HCT116 (cell line): Measurements from ENCODE around the gene ZDHHC4. TPM values are rescaled to one million over a fixed set of nuclear protein-coding genes. Genes with fewer than 3 reads are reported as not detected.

Experiments used
- ATAC-seq: fragments of 200-7000 bp; cut with Tn5 transposase; 2 replicates; pipeline ENCODE4 v1.9.1; 2020; ENCODE audit warnings: mild to moderate bottlenecking, moderate library complexity
- BruUV-seq: library from RNA; stranded (reverse); fragments of 400-500 nt; replicated peaks from 2 replicates; lab custom pipeline; 2021; lab: Mats Ljungman, UMichigan
- CTCF ChIA-PET: fragments of 300-600 bp; sonication (Branson Sonifier 250); formaldehyde crosslinking; loops from one replicate; lab custom pipeline; 2021; ENCODE audit warnings: antibody characterized with exemption; lab: Charles Lee
- POLR2A ChIA-PET: fragments of 300-600, 350-600 bp; sonication (Branson Sonifier 250); formaldehyde crosslinking; loops from one replicate; lab custom pipeline; 2021; ENCODE audit warnings: antibody characterized with exemption; lab: Charles Lee
- RAD21 ChIA-PET, 2 experiments: fragments of 300-600 bp; sonication (Branson Sonifier 250); formaldehyde crosslinking; loops; one replicate each; lab custom pipeline; 2023; ENCODE audit warnings: low total read pairs in 2 of 2; ENCODE audit not compliant: uncharacterized antibody in 2 of 2, unreplicated experiment in 2 of 2, low non-redundant PET in 1 of 2; lab: Charles Lee
- DNase-seq: peaks from one replicate; pipeline ENCODE4 v3.0.0-alpha.2; 2010; ENCODE audit warnings: low read depth, low spot score
- H2AFZ ChIP-seq: fragments of 200-600 bp; shearing (Covaris generic), sonication (generic); 2 replicates; pipeline ENCODE4 v1.6.1; 2017; ENCODE audit warnings: low read depth, mixed run types, mixed read lengths, antibody characterized with exemption, low read length; ENCODE audit not compliant: poor library complexity, severe bottlenecking
- H3K27ac ChIP-seq: 2 replicates; pipeline ENCODE4 v1.5.1; 2012; ENCODE audit warnings: low read depth, low read length
- H3K27me3 ChIP-seq: fragments of 200-600 bp; sonication (generic); 2 replicates; pipeline ENCODE4 v1.6.1; 2016; ENCODE audit warnings: mixed run types, low read length, mixed read lengths; ENCODE audit not compliant: insufficient read depth
- H3K36me3 ChIP-seq, 2 experiments: fragments of 200-500 bp in 1 of 2; fragments of 200-600 bp in 1 of 2; sonication (Bioruptor generic) in 1 of 2; sonication (generic) in 1 of 2; 2 replicates each; pipeline versions ENCODE4 v1.5.1 to v1.6.1; 2014 to 2016; ENCODE audit warnings: low read length in 2 of 2, inconsistent platforms in 1 of 2, mixed read lengths in 1 of 2, mixed run types in 1 of 2; ENCODE audit not compliant: insufficient read depth in 2 of 2, control insufficient read depth in 1 of 2
- H3K4me1 ChIP-seq, 2 experiments: fragments of 200-600 bp in 1 of 2; sonication (generic) in 1 of 2; 2 replicates each; pipeline versions ENCODE4 v1.5.1 to v1.6.1; 2012 to 2017; ENCODE audit warnings: low read length in 2 of 2, inconsistent platforms in 1 of 2, mild to moderate bottlenecking in 1 of 2, mixed read lengths in 1 of 2, mixed run types in 1 of 2, moderate library complexity in 1 of 2; ENCODE audit not compliant: insufficient read depth in 2 of 2, control insufficient read depth in 1 of 2
- H3K4me2 ChIP-seq: fragments of 200-600 bp; sonication (generic); 2 replicates; pipeline ENCODE4 v1.6.1; 2017; ENCODE audit warnings: mixed run types, low read length, mixed read lengths
- H3K4me3 ChIP-seq, 2 experiments: fragments of 200-600 bp in 1 of 2; sonication (generic) in 1 of 2; replicated peaks in 1 of 2; 2 replicates each; pipeline ENCODE4 v1.5.1; 2011 to 2016; ENCODE audit warnings: low read length in 2 of 2, control low read depth in 1 of 2, low read depth in 1 of 2, mild to moderate bottlenecking in 1 of 2, mixed read lengths in 1 of 2, mixed run types in 1 of 2
- H3K79me2 ChIP-seq: fragments of 200-600 bp; sonication (generic); 2 replicates; pipeline ENCODE4 v1.6.1; 2017; ENCODE audit warnings: mild to moderate bottlenecking, mixed run types, low read length, moderate library complexity, mixed read lengths; ENCODE audit not compliant: insufficient read depth
- H3K9ac ChIP-seq: fragments of 200-600 bp; sonication (generic); 2 replicates; pipeline ENCODE4 v1.6.1; 2016; ENCODE audit warnings: low read length, mixed read lengths
- H3K9me2 ChIP-seq: fragments of 200-600 bp; sonication (generic), shearing (Covaris generic); 2 replicates; pipeline ENCODE4 v1.6.1; 2017; ENCODE audit warnings: mixed run types, mild to moderate bottlenecking, moderate library complexity; ENCODE audit not compliant: insufficient read depth
- H3K9me3 ChIP-seq, 2 experiments: fragments of 200-500 bp in 1 of 2; fragments of 200-600 bp in 1 of 2; sonication (Bioruptor generic) in 1 of 2; sonication (generic) in 1 of 2; 2 replicates each; pipeline ENCODE4 v1.6.1; 2014 to 2017; ENCODE audit warnings: low read length in 2 of 2, mixed read lengths in 2 of 2, inconsistent platforms in 1 of 2, low read depth in 1 of 2, mild to moderate bottlenecking in 1 of 2, mixed run types in 1 of 2, moderate library complexity in 1 of 2; ENCODE audit not compliant: control insufficient read depth in 1 of 2, insufficient read depth in 1 of 2
- H4K20me1 ChIP-seq: fragments of 200-600 bp; sonication (generic), shearing (Covaris generic); 2 replicates; pipeline ENCODE4 v1.6.1; 2017; ENCODE audit warnings: mixed run types, mild to moderate bottlenecking, moderate library complexity; ENCODE audit not compliant: insufficient read depth
- CBX3 ChIP-seq: IDR thresholded peaks from 2 replicates; pipeline ENCODE4 v1.6.1; 2012; ENCODE audit warnings: low read depth
- CEBPB ChIP-seq: IDR thresholded peaks from 2 replicates; pipeline ENCODE4 v1.6.1; 2012; ENCODE audit warnings: low read depth
- CTCF ChIP-seq, 3 experiments: fragments of 200-600 bp in 1 of 3; sonication (generic) in 1 of 3; IDR thresholded peaks in 2 of 3; conservative IDR thresholded peaks in 1 of 3; 2 replicates each; pipeline ENCODE4 v1.5.1; 2012 to 2017; ENCODE audit warnings: low read depth in 2 of 3, low read length in 2 of 3, antibody characterized with exemption in 1 of 3, borderline replicate concordance in 1 of 3, control low read depth in 1 of 3, mild to moderate bottlenecking in 1 of 3, mixed read lengths in 1 of 3, mixed run types in 1 of 3, moderate library complexity in 1 of 3; ENCODE audit not compliant: insufficient read depth in 1 of 3
- POLR2AphosphoS5 ChIP-seq: IDR thresholded peaks from 2 replicates; pipeline ENCODE4 v1.6.1; 2011; ENCODE audit warnings: mild to moderate bottlenecking, low read depth, low read length, moderate library complexity
- REST ChIP-seq: IDR thresholded peaks from 2 replicates; pipeline ENCODE4 v1.6.1; 2012; ENCODE audit warnings: low read depth
- SIN3A ChIP-seq: IDR thresholded peaks from 2 replicates; pipeline ENCODE4 v1.6.1; 2012; ENCODE audit warnings: low read depth
- SP1 ChIP-seq: IDR thresholded peaks from 2 replicates; pipeline ENCODE4 v1.6.1; 2012; ENCODE audit warnings: low read depth
- TCF7L2 ChIP-seq: IDR thresholded peaks from 2 replicates; pipeline ENCODE4 v1.7.0; 2011; ENCODE audit warnings: borderline replicate concordance, inconsistent platforms; ENCODE audit not compliant: insufficient read depth, insufficient read length; ENCODE audit errors: extremely low read depth
- YY1 ChIP-seq: IDR thresholded peaks from 2 replicates; pipeline ENCODE4 v1.6.1; 2011; ENCODE audit warnings: low read length, low read depth, moderate library complexity, mild to moderate bottlenecking; ENCODE audit not compliant: insufficient replicate concordance; ENCODE audit errors: extremely low read depth
- intact Hi-C: fragments of 100-400 bp; cut with micrococcal nuclease; formaldehyde crosslinking; loops from 2 replicates; pipeline ENCODE4 v1.10.0; 2022
- total RNA-seq: library from RNA; stranded (reverse); gene quantifications from one replicate; pipeline ENCODE4 v1.2.1, GENCODE V29; 2021; ENCODE audit not compliant: unreplicated experiment

Gene ZDHHC4
- total RNA-seq, 1 experiment from 2014 or later = 59.3 TPM

GRCh38 chr7:6589829-6590644, 12.8 kb downstream of the ZDHHC4 start, which contains the start of gene INTS15 (continued):
- TF ChIP-seq REST (no peak), YY1 (peak; percentile 84)

GRCh38 chr7:6590645-6591110, 13.4 kb downstream of the ZDHHC4 start:
- Histone ChIP-seq H2AFZ (no peak overlapping the region), H3K36me3 (peaks cover 13 to 21% of the 10 kb centered on the region in 2 experiments; a peak in 3 of 4 replicates), H3K27me3 (no peaks in the 10 kb centered on the region), H3K4me3 (peak overlapping the region; percentile 82 to 86), H3K9me3 (no peaks in the 10 kb centered on the region), H3K9me2 (no peaks in the 10 kb centered on the region), H3K27ac (peak overlapping the region; percentile 84), H3K79me2 (peaks cover 18% of the 10 kb centered on the region; the same call in 1 of the 2 replicates), H3K4me1 (peaks cover 9 to 17% of the 10 kb centered on the region in 2 experiments), H4K20me1 (no peaks in the 10 kb centered on the region), H3K9ac (peak overlapping the region; percentile 68), H3K4me2 (peak overlapping the region; percentile 85)
- BruUV-seq = TSS peak; percentile 46
- RAD21 ChIA-PET = interaction anchor here in 1 of 2 experiments (0.5 kb wide), 1 partner anchor 72 kb away, joined by 3 read pairs; no protein-coding TSS in a partner anchor
- intact Hi-C loops = no loop called here
- CTCF ChIA-PET = interaction anchor here (1.1 kb wide), 1 partner anchor 16 kb away, joined by 3 read pairs; no protein-coding TSS in a partner anchor
- POLR2A ChIA-PET = no interaction called here
- DNase-seq (no peak), ATAC-seq (peak; percentile 54)
- no peak for TF ChIP-seq CTCF (IDR thresholded peaks at IDR 0.05 in 2 of 3, conservative IDR thresholded peaks at IDR 0.05 in 1 of 3; ENCODE audit: borderline replicate concordance in 1 of 3, insufficient read depth in 1 of 3, low read depth in 2 of 3, low read length in 2 of 3)
- no peak for TF ChIP-seq CEBPB
- TF ChIP-seq SIN3A = no peak
- no peak for TF ChIP-seq SP1
- TF ChIP-seq CBX3 = no peak
- TF ChIP-seq REST = no peak
- no peak for TF ChIP-seq POLR2AphosphoS5
- TF ChIP-seq TCF7L2 = no peak
